LNCaP clone FGC (cell line): Measurements from ENCODE around the gene ATE1.

Source experiments
- DNase-seq: peaks from one replicate; pipeline ENCODE4 v3.0.0-alpha.2; 2011; ENCODE audit warnings: low read depth
- H3K4me3 ChIP-seq: 2 replicates; pipeline ENCODE4 v1.5.1; 2011; ENCODE audit warnings: mild to moderate bottlenecking, low read depth, low read length, control low read depth
- TF ChIP-seq, protein P1 (sequence below): IDR thresholded peaks from 2 replicates; pipeline ENCODE4 v1.5.1; 2012; ENCODE audit warnings: mild to moderate bottlenecking; ENCODE audit not compliant: control insufficient read depth, insufficient read depth; ENCODE audit errors: extremely low read depth

Gene ATE1

DNA sequence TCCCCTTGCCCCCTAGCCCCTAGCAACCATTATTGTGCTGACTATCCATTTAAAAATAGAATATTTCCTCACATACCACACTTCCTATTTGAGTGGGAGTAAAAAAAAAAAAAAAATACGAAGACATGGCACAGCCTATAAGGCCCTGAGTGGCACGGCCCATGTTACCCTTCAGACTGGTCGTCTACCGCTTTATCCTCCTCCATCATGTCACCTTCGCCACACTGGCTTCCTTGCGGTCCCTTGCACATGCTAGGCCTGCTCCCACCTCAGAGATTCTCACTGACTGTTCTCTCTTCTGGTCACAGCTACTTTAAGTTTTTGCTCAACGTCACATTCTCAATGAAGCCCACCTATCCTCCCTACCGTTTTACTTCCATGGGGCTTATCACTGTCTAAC is 130.3 kb downstream of the ATE1 start:
- no peak for DNase-seq
- no peak overlapping the region for H3K4me3 ChIP-seq
- TF ChIP-seq, protein P1, sequence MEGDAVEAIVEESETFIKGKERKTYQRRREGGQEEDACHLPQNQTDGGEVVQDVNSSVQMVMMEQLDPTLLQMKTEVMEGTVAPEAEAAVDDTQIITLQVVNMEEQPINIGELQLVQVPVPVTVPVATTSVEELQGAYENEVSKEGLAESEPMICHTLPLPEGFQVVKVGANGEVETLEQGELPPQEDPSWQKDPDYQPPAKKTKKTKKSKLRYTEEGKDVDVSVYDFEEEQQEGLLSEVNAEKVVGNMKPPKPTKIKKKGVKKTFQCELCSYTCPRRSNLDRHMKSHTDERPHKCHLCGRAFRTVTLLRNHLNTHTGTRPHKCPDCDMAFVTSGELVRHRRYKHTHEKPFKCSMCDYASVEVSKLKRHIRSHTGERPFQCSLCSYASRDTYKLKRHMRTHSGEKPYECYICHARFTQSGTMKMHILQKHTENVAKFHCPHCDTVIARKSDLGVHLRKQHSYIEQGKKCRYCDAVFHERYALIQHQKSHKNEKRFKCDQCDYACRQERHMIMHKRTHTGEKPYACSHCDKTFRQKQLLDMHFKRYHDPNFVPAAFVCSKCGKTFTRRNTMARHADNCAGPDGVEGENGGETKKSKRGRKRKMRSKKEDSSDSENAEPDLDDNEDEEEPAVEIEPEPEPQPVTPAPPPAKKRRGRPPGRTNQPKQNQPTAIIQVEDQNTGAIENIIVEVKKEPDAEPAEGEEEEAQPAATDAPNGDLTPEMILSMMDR: no peak

DNA sequence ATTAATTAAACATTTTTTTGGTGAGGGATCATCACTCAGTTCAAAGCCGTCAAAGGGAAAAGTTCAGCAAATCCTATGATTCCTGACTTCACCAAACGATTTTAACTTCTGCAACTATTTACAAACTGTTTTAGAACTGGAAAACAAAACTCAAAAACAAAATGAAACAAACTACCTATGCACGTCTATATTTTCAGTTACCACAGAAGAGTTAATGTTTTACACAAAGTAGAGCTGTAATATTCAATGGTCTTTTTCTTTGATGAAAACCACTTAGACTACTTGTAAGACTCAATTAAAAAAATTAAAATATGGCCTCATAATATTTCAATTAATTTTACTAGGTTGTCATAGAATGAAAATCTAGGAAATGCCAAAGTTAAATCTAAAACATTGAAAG is 131.5 kb downstream of the ATE1 start:
- H3K4me3 ChIP-seq: no peak overlapping the region
- TF ChIP-seq, protein P1: no peak
- no peak for DNase-seq

DNA sequence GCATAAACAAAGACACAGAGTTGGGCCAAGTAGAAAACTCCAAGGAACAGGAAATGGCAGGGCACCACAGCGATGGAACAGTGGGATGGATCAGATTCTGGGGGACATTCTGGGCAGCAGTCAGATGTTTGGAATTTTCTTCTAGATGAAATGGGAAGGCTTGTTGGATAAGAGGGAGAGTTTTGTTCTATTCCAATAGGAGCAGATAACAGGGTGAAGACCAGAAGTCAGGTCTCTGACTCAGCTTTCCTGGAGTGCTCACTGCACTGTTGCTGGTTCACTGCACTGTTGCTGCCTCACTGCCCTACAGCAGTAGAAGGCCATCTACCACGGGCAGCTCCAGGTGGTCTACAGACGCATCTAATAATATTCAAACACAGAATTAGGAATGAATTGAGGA is 135.6 kb downstream of the ATE1 start:
- TF ChIP-seq, protein P1: no peak
- no peak for DNase-seq
- H3K4me3 ChIP-seq: no peak overlapping the region

DNA sequence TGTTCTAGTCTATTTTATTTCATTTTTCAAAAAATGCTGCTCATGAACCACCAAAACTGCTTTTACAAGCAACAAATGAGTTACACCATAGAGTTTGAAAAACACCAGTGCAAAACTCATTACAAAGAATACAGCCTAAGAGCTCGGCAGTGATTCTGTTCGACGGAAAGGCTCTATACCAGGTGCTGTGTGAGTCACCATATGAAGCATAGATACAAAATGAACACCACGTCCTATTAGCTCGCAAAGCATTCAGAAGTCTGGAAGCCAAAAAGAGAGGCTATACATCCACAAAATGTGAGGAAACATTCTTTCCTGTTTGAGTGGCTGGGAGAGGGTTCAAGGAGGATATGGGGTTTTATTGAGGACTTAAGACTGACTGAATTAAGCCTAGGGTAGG is 136.1 kb downstream of the ATE1 start:
- DNase-seq: no peak
- TF ChIP-seq, protein P1: no peak
- H3K4me3 ChIP-seq: no peak overlapping the region

DNA sequence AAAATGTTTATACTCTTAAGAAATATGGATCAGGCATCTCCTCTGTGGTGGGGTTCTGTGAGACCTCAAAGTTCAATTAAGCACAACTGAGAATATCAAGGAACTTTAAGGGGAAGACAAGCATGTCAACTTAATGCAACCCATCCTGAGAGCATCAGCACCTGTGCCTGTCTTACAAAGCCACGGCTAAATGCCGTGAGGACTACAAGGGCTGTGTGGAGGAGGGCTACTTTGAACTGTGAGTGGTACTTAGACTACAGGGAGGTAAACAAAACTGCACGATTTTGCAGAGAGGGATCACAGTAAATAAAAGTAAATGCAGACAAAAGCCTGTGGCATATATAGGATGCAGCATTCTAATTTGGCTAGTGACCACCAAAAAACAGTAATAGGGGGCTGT is 139.1 kb downstream of the ATE1 start:
- TF ChIP-seq, protein P1: no peak
- no peak overlapping the region for H3K4me3 ChIP-seq
- DNase-seq: no peak

DNA sequence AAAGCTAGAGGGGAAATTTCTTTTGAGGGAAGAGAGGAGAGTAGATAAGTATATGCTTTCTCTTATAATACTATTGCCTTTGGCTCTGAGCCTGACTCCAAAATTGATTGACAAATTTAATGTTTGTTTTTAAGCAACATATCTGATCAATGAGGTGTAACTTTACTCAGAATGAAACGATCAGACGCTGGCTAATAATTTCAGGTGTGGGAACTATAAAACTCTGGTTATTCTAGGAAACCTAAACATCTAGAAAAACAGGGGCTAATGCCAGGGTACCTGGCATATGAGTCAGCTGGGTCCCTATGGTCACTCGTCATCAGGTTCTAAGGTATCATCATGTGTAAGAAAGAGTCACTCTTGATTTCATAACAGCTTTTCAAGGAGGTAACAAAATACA is 139.7 kb downstream of the ATE1 start:
- TF ChIP-seq, protein P1: no peak
- no peak for DNase-seq
- H3K4me3 ChIP-seq: no peak overlapping the region

DNA sequence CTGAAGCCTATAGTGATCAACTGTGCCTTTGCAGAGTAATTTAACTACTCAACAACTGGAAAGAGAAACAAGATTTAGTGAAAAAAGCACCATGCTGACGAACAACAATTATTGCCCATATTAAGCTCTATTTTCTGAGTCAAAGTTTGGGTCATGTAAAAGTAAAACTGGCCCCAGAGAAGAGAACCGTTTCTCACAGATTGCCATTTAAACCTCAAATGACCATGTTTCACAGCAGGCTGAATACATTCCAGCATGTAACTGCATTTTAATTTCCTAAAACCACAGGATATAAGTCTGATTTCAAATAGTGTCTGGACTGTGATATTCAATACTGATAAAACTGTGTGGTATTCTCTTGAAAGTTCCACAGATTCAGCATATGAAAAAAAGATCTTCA is 140.7 kb downstream of the ATE1 start:
- DNase-seq: no peak
- TF ChIP-seq, protein P1: no peak
- H3K4me3 ChIP-seq: no peak overlapping the region
